GM12891 (cell line): ENCODE results near the gene ENOX1.

Experiments
- POLR2A ChIP-seq: IDR thresholded peaks from 2 replicates; pipeline ENCODE4 v1.6.1; 2011; ENCODE audit warnings: low read depth, low read length, control low read depth
- POLR2AphosphoS5 ChIP-seq: IDR thresholded peaks from 2 replicates; pipeline ENCODE4 v1.6.1; 2011; ENCODE audit warnings: low read depth, low read length, control low read depth
- POU2F2 ChIP-seq: IDR thresholded peaks from 2 replicates; pipeline ENCODE4 v1.6.1; 2011; ENCODE audit warnings: low read depth, mild to moderate bottlenecking, control low read depth, low read length, moderate library complexity
- SPI1 ChIP-seq: IDR thresholded peaks from 2 replicates; pipeline ENCODE4 v1.6.1; 2011; ENCODE audit warnings: low read depth, low read length, control low read depth
- TAF1 ChIP-seq: IDR thresholded peaks from 2 replicates; pipeline ENCODE4 v1.6.1; 2011; ENCODE audit warnings: low read depth, low read length, control low read depth

DNA sequence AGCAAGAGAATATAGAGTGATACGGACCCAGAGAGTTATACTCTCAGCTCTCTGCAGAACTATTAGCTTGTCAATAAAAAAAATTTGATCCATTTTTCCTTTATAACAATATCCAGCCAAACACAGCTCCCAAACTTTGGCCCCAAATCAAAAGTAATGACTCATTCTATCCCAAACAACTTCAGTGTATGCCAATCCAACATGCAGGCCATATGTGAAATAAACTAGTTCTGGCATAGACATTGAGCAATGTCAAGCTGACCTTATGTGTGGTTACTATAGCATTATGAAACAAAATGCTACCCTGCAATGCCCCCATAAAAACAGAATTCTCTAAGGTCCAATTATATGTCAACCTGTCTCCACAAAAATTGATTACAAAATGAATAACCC is 553.9 kb downstream of the ENOX1 start:
- TF ChIP-seq TAF1 (no peak), POLR2AphosphoS5 (no peak), POLR2A (no peak), SPI1 (no peak), POU2F2 (no peak)
